Measurements from ENCODE around the gene CDC40.
"Not testable (repeated sequence)": the region's sequence is repeated elsewhere in the genome, so short reads cannot be mapped to it uniquely, and the experiment has no call there.

CDC40 gene

GRCh38 chr6:110198561-110198960 lies 18.3 kb downstream of the CDC40 start:
- DNase-seq = no peak

DNA sequence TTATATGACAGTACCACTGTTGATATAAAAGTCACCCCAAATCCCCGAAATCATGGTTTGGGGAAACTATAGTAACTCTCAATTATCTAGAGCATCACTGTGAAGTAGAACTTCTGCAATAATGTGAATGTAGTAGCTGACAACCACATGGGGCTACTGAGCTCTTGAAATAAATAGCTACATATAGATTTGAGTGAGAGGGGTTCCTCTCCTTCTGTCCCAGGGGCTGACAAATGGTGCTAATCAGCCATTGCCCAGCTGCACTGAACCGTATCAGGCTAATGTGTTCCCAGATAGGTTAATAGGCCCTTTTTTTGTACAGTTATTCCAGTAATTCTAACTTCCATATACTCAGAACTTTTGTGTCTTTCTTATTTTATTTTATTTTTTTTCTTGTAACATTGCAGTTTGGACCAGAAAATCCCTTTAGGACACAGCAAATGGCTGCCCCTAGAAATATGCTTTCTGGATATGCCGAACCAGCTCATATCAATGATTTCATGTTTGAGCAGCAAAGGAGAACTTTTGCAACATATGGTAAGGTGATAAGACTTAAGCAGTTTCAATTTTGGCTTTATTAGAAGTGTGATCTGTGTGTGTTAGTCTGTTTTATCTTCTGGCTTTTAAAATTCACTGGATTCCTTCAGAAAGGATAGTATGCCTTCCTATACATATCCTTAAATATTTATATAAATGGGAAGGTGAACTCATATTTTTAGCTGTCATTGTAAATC lies 21.1 kb downstream of the CDC40 start:
- DNase-seq = no peak

- DNase-seq = no peak
These were observed 27.4 kb downstream of the CDC40 start for GRCh38 chr6:110207652-110208051.

- no peak for DNase-seq
These were observed 31.5 kb downstream of the CDC40 start for GRCh38 chr6:110211753-110212152.

- DNase-seq = no peak
These were observed 34.1 kb downstream of the CDC40 start for GRCh38 chr6:110214338-110214737.

DNA sequence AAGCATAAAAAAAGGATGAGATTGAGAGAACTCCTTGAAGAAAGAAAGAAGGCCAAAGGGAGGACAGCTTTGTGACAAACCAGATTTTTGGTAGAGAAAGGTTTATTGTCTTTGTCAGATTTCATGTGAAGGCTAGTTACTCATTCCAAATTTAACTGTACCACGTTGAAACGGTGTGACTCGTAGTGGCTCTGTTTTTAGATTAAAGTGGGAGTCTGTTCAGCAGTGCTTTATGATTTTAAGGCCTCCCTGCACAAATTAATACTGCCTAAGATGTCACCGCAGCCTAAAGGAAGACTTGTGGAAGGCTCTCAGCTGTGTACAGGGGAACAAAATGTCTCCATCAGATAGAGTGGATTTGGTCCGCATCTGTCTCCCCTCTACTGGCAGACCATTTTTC lies 35.9 kb downstream of the CDC40 start:
- DNase-seq = peak in 11 of 56 donors; percentile 4 to 63 (median 13)

DNA sequence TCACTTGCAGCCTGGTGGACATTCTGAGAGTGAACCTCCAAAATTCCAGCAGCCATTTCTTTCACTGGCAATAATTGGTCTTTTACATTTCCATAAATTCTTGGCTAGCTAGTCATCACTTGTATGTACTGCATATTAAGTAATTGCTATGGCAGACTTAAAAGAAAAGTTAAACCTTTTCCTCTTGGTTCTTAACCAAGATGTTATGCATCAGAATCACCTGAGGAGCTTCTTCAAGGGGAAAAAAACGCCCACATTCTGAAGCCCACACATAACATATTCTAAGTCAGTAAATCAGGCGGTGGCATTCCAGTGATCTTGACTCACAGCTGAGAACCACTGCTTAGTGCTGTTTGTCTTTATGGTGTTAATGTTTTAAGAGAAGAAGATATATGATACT lies 37.0 kb downstream of the CDC40 start:
- DNase-seq = peak in 15 of 56 donors; percentile 1 to 60 (median 22)

GRCh38 chr6:110221738-110222137 lies 41.5 kb downstream of the CDC40 start:
- no peak for DNase-seq

DNA sequence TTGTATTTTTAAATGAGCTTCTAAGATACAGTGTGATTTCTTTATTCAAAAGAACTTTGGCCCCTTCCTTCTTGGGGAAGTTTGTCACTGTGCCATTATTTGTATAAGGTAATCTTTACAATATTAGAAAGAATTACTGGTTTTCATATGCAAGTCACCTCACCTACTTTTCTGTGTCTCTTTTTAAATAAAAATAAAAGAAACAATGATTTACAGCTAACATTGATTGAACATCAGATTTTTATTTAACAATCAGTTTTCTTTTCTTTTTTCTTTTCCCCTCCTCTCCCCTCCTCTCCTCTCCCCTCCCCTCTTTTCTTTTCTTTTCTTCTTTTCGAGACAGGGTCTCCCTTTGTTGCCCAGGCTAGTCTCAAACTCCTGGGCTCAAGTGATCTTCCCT lies 46.0 kb downstream of the CDC40 start:
- DNase-seq = no peak

DNA sequence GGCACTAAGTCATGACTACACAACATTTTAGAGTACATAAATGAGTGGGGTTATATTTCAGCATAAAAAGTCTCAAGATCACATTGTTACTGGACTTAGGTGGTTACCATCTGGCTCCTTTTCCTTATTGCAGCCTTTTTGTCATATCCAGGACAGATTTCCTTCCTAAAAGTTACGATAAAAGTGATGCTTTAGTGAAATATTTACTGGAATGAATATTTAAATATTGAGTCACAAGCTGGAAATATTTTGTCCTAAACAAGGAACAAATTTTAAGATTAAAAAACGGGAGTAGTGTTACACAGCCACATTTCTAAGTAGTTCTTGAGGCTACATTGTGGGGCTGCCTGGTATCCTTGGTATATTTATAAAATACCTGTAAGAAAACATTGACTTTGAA lies 52.2 kb downstream of the CDC40 start:
- no peak for DNase-seq

- no peak for DNase-seq
These were observed 53.6 kb downstream of the CDC40 start for GRCh38 chr6:110233770-110234374.

DNA sequence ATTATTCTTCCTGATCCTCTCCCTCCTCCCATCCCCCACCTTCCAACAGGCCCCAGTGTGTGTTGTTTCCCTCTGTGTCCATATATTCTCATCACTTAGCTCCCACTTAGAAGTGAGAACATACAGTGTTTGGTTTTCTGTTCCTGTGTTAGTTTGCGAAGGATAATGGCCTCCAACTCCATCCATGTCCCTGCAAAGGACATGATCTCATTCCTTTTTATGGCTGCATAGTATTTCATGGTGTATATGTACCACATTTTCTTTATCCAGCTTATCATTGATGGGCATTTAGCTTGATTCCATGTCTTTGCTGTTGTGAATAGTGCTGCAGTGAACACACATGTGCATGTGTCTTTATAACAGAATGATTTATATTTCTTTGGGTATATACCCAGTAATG lies 55.8 kb downstream of the CDC40 start:
- DNase-seq = not testable (repeated sequence)

DNA sequence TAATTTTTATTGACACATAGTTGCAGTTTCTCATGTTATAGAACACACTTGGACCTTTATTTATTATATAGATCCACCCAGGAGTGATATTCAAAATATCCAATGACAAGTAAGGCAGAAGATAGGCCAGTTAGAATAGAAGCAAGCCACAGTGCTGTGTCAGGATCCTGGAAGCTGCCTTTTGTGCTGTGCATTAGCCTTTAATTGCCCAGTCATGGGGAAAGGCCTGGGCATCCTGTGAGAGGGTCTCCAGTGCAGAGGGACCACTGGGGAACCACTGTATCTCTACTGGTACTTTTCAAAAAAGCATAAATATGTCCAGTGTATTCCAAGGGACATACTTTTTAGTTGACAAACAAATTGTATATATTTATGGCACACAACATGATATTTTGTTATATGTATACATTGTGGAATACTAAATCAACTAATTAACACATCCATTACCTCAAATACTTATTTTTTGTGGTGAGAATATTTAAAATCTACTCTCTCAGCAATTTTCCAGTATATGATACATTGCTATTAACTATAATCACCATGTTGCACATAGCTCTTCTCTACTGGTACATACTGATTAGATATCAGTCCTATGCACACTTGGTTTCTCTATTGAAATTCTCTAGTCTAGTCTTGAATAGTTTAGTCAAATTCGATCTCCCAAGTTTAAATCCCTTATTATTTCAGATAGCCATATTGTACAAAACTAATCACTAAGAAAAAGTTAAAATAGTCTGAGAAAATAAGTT lies 59.5 kb downstream of the CDC40 start:
- no peak for DNase-seq

GRCh38 chr6:110244621-110245020 lies 64.4 kb downstream of the CDC40 start:
- DNase-seq = not testable (repeated sequence)

- no peak for DNase-seq
These were observed 66.2 kb downstream of the CDC40 start for GRCh38 chr6:110246378-110246777.

DNA sequence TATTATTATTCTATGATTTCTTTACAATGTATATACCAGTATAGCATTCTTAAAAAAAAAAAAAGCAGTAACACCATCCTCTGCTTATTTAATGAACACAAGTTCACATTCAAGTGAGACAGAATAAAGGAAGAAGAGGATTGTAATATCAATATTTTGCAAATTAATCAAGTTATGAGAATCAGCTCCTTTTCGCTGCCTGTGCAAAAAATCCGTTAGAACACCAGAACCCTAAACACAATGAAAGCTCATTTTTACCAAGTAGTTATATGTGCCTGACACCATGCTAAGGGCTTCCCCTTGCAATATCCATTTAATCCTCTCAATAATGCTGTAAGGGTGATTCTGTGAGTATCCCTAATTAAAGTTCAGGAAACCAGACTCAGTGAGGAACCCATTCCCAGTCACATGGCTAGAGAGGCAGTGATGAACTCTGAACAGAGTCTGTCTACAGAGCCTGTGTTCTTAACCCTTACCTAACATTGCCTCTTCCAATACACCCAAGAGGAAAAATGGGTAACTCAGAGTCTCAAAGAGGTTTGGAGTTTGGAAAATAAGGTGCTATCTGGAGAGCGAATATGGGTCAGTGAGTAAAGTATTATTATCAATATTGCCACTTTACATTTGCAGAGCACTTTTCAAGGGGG lies 66.8 kb downstream of the CDC40 start:
- no peak for DNase-seq

DNA sequence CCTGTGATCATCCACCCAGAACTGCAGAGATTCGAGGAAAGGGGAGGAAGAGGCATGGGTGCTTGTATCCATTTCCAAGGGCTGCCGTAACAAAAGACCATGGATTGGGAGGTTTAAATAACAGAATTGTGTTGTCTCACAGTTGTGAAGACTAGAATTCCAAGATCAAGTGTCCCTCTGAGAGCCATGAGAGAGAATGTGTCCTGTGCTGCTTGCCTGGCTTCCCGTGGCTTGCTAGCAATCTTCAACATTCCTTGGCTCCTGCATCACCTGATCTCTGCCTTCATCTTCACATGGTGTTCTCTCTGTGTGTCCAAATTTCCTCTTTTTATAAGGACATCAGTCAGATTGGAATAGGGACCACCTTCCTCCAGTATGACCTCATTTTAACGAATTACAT lies 69.8 kb downstream of the CDC40 start:
- no peak for DNase-seq

- no peak for DNase-seq
These were observed 70.6 kb downstream of the CDC40 start for GRCh38 chr6:110250838-110251237.

- DNase-seq = no peak
These were observed 75.1 kb downstream of the CDC40 start for GRCh38 chr6:110255211-110255750.

- DNase-seq = no peak
These were observed 76.1 kb downstream of the CDC40 start for GRCh38 chr6:110256366-110256765.

DNA sequence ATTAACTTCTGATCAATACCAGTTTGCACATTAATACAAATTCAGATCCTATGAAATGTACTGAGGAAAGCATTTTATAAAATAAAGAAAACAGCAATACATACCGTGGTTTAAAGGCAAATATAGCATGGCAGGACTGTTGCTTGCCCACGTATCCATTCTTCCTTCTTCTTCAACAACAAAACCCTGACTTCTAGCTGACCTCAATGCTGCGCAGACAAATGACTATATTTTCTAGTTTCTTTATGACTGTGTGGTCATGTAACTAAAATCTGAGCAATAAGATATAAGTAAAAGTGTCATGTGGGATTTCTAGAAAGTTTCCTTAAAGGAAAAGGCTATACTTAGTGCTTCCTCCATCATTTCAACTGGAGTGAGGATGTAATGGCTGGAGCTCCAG lies 85.0 kb downstream of the CDC40 start:
- DNase-seq = no peak

DNA sequence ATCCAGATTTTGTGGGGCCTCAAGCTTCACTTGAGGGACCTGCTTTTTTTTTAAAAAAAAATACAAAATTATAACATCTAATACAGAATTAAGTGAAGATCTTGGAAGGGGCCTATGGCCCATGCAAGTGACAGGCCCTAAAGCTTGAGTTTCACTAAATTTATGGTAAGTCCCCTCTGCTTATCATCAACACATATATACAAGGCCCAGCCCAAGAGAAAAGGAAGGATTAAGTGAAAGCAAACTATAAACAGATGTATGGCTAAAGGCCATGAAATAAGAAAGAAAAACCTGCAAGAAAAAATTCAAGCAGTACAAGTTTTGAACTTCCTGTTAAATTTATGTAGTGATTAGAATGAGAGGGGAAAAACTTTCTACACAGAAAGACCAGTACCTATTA lies 86.8 kb downstream of the CDC40 start:
- DNase-seq = no peak

All from nucleus accumbens (tissue), 56 donors.